Measurements from ENCODE around the gene MAOA.
"Not testable (repeated sequence)": the region's sequence is repeated elsewhere in the genome, so short reads cannot be mapped to it uniquely, and the experiment has no call there.

MAOA gene

GRCh38 chrX:43664258-43664657, 8.2 kb downstream of the MAOA start:
- no peak for DNase-seq

- DNase-seq, result no peak
These were observed 8.6 kb downstream of the MAOA start for GRCh38 chrX:43664708-43665107.

DNA sequence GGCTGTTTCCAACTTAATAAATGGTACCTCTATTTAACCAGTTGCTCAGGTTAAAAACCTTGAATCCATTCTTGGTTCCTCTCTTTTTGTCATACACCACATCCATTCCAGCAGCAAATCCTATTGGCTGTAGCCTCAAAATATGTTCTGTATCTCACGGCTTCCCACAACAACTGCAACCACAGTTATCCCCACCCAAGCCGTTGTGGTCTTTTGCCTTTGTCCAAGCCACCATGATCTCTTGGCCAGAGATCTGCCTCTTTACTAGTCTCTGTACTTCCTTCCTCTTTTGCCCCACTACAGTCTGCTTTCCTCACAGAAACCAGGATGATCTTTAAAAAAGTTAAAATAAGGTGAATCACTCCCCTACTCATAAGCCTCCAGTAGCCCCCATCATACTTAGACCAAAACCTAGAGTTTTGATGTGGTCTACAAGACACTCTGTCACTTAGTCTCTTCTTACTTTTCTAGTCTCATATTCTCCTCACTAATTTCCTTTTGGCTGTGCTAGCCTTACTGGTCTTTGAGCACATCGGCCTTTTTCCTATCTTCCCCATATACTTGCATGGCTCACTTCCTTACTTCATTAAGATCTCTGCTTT, 10.3 kb downstream of the MAOA start:
- no peak for DNase-seq

DNA sequence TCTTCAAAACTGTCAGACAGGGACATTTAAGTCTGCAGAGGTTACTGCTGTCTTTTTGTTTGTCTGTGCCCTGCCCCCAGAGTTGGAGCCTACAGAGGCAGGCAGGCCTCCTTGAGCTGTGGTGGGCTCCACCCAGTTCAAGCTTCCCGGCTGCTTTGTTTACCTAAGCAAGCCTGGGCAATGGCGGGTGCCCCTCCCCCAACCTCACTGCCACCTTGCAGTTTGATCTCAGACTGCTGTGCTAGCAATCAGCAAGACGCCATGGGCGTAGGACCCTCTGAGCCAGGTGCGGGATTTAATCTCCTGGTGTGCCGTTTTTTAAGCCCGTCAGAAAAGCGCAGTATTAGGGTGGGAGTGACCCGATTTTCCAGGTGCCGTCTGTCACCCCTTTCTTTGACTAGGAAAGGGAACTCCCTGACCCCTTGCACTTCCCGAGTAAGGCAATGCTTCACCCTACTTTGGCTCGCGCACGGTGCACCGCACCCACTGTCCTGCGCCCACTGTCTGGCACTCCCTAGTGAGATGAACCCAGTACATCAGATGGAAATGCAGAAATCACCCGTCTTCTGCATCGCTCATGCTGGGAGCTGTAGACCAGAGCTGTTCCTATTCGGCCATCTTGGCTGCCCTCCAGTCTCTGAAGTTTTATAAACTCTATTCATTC, 20.0 kb downstream of the MAOA start:
- not testable (repeated sequence) for DNase-seq

DNA sequence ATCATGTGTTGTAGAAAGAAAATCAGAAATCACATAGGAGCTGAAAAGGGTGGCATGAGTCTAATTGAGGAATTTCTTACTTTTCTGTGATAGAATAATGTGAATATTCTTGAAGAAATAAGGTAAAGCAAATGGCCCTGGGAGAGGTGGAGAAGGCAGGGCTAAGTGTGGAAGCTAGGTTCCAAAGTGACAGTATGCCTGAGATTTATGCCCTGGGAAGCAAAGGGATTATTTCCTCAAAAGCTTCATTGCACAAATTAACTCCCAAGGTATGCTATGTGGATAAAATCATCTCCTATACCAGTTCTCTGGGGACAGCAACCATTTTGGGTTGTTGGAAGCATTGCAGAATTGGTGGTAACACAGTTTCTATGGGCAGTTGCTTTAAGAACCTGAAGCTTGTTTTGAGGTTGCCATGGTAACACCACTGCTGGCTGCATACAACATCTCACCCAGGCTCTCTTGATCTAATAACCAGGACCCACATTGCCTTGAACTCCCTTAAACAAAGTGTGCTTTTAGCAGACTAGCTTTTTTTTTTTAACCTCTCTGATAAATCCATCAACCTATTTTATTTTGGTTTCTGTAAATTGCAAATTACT, 21.0 kb downstream of the MAOA start:
- no peak for DNase-seq

GRCh38 chrX:43677993-43678392, 21.9 kb downstream of the MAOA start:
- DNase-seq, result no peak

GRCh38 chrX:43679058-43679457, 23.0 kb downstream of the MAOA start:
- DNase-seq, result no peak

DNA sequence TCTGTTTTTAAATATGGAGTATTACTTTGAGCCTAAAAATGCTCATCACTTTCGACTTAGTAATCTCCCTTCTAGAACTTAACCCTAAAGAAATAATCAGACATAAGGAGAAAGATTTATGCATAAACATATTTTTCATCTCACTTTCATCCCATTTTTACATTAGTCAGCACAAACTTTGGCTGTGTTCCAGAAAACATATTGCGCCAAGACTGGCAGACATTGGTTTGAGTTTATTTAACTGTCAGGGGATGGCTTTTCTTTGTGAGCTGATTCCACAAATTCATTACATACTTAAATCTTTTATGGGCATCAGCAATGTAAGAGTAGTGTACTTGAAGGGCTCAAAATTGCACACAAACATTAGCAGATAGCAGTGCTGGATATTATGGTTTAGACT, 23.7 kb downstream of the MAOA start:
- no peak for DNase-seq

DNA sequence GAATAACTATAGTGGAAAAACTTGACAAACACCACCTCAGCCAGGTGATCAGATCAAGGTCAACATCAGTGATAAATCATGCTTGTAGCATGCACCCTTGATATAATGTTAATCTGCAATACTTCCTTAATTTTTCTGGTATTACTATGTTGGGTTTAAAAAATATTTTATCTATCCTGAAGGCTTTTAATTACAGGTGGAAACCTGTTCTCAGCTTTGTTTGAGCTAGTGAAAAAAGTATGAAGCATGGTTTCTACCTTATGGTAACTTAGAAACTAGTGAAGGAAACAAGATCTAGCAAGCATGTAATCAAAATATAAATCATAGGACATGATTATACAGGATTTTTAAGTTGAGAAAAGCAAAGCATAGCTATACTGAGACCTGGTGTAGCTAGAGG, 26.6 kb downstream of the MAOA start:
- no peak for DNase-seq

GRCh38 chrX:43685221-43685620, 29.1 kb downstream of the MAOA start:
- no peak for DNase-seq

GRCh38 chrX:43688586-43688985, 32.5 kb downstream of the MAOA start:
- no peak for DNase-seq

DNA sequence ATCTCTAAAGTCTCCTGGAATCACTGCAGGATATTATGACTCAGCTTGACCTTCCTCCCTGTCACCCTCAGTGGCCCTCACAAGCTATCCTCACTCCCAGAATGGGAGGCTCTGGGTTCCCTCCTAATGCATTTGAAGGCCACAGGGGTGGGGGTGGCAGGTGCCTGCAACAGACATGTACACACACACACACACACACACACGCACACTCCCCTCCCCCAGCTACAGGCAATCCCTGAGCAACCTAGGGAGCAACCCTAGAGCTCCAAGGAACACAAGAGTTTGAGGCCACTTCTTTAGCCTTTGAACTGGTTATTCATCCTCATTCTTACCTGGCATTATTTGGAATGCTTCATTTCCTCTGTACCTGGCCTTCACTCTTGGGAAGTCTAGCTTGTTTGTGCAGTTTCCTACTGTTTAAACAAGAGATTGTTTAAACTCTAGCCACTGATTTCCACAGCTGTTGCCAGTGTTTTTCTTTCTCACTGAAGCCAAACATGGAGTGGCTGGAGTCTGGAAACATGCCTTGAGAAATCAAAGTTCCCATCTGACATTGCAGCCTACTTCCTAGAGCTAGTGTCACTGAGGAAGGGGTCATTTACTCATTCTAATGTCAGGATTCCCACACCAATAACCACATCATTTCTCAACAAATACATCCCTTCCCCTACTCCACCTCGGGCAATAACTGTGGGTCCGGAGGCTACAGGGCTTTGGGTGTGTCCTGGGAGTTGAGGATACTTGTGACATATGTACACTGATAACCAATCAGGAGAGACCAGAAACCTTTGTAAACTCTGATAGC, 37.7 kb downstream of the MAOA start:
- no peak for DNase-seq

GRCh38 chrX:43699475-43699874, 43.4 kb downstream of the MAOA start:
- DNase-seq, result no peak

- no peak for DNase-seq
These were observed 46.0 kb downstream of the MAOA start for GRCh38 chrX:43702079-43702524.

GRCh38 chrX:43702660-43703059, 46.6 kb downstream of the MAOA start:
- DNase-seq, result no peak

GRCh38 chrX:43703211-43703791, 47.2 kb downstream of the MAOA start:
- DNase-seq, result no peak

- DNase-seq, result no peak
These were observed 50.8 kb downstream of the MAOA start for GRCh38 chrX:43706786-43707370.

DNA sequence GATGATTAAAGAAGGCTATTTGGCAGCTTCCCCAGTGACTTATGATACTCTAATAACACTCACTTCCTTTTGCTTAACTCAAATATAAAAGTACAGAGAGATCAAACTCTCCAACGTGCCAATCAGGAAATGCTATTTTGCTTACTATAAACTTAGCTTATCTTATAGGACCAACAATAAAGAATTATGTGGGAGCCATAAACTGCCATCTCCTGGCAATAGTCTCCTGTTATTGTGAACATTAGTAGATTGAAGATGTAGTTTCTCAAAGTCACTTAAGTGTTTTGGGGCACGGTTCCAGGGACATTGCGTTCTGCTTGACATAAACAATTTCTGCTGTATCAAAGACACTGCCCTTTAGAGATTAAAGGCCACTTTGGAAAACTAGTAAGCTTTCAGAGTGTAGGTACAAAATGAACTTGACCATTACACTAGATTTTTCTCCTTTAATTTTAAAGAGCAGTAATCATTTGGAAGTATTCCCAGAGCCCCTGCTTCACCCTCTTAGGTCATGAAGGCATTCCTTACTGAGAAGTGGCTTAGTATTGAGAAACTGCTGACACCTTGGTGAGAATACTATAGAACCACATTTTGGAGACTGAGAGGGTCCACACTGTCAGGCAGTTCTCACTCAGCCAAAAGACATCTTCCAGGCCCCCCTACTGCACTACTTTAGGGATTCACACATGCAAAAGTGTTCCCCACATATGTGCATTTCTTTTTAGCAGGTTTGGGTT, 51.9 kb downstream of the MAOA start:
- DNase-seq, result no peak

- DNase-seq, result no peak
These were observed 60.0 kb downstream of the MAOA start for GRCh38 chrX:43716144-43716543.

- DNase-seq, result no peak
These were observed 60.6 kb downstream of the MAOA start for GRCh38 chrX:43716696-43717095.

- no peak for DNase-seq
These were observed 61.1 kb downstream of the MAOA start for GRCh38 chrX:43717161-43717560.

GRCh38 chrX:43718081-43718480, 62.0 kb downstream of the MAOA start:
- DNase-seq, result no peak

All from NCI-H1694 treated with DMSO at 0.1 percent for 48 hours (cell line).